Loucy (cell line): ENCODE results near the gene DMXL2.
A peak's percentile ranks its signal among the peaks of the same experiment; 100 is the strongest.

Experiments
- H2AFZ ChIP-seq: fragments of 200-600 bp; sonication (generic); 2 replicates; pipeline ENCODE4 v1.6.0; 2016; ENCODE audit warnings: antibody characterized with exemption, mild to moderate bottlenecking, low read length, moderate library complexity
- H3F3A ChIP-seq: fragments of 200-600 bp; 2 replicates; pipeline ENCODE4 v1.6.0; 2016; ENCODE audit warnings: antibody characterized with exemption, low read depth, mild to moderate bottlenecking
- H3K27me3 ChIP-seq: fragments of 200-600 bp; sonication (generic); 2 replicates; pipeline ENCODE4 v1.6.1; 2014; ENCODE audit warnings: low read length, mild to moderate bottlenecking; ENCODE audit not compliant: insufficient read depth, poor library complexity, severe bottlenecking
- H3K36me3 ChIP-seq: fragments of 200-600 bp; sonication (generic); 2 replicates; pipeline ENCODE4 v1.6.1; 2016; ENCODE audit warnings: low read length; ENCODE audit not compliant: insufficient read depth
- H3K4me1 ChIP-seq: fragments of 200-600 bp; sonication (generic); 2 replicates; pipeline ENCODE4 v1.5.1; 2014; ENCODE audit warnings: low read length, mild to moderate bottlenecking; ENCODE audit not compliant: insufficient read depth, poor library complexity, severe bottlenecking
- H3K4me2 ChIP-seq: fragments of 200-600 bp; sonication (generic); 2 replicates; pipeline ENCODE4 v1.6.0; 2014; ENCODE audit warnings: antibody characterized with exemption, low read length, low read depth, mild to moderate bottlenecking; ENCODE audit not compliant: poor library complexity, severe bottlenecking
- H3K4me3 ChIP-seq: fragments of 200-600 bp; sonication (generic); 2 replicates; pipeline ENCODE4 v1.5.1; 2014; ENCODE audit warnings: low read length, mild to moderate bottlenecking, mixed read lengths; ENCODE audit not compliant: poor library complexity, severe bottlenecking
- H3K79me2 ChIP-seq: fragments of 200-600 bp; sonication (generic); 2 replicates; pipeline ENCODE4 v1.6.1; 2014; ENCODE audit warnings: low read length; ENCODE audit not compliant: insufficient read depth
- H3K9ac ChIP-seq: fragments of 200-600 bp; sonication (generic); 2 replicates; pipeline ENCODE4 v1.6.0; 2014; ENCODE audit warnings: mild to moderate bottlenecking, low read depth, low read length, moderate library complexity; ENCODE audit not compliant: poor library complexity, severe bottlenecking
- H3K9me2 ChIP-seq: fragments of 200-600 bp; sonication (generic); replicated peaks from 2 replicates; pipeline ENCODE4 v1.6.1; 2016; ENCODE audit warnings: low read depth, low read length, mixed read lengths
- H3K9me3 ChIP-seq: fragments of 200-600 bp; sonication (generic); 2 replicates; pipeline ENCODE4 v1.6.1; 2014; ENCODE audit warnings: mild to moderate bottlenecking, antibody characterized with exemption, low read length, low read depth; ENCODE audit not compliant: insufficient read depth
- H4K20me1 ChIP-seq: fragments of 200-600 bp; sonication (generic); 2 replicates; pipeline ENCODE4 v1.6.0; 2014; ENCODE audit warnings: antibody characterized with exemption, low read length, mild to moderate bottlenecking; ENCODE audit not compliant: insufficient read depth, poor library complexity, severe bottlenecking
- CTCF ChIP-seq: fragments of 200-600 bp; sonication (generic); conservative IDR thresholded peaks from 2 replicates; pipeline ENCODE4 v1.5.1; 2014; ENCODE audit warnings: mild to moderate bottlenecking, antibody characterized with exemption, low read length
- EZH2phosphoT487 ChIP-seq: fragments of 200-600 bp; IDR thresholded peaks from 2 replicates; pipeline ENCODE4 v1.6.1; 2018; ENCODE audit warnings: antibody characterized with exemption, mild to moderate bottlenecking, moderate library complexity, borderline replicate concordance

Gene DMXL2

DNA sequence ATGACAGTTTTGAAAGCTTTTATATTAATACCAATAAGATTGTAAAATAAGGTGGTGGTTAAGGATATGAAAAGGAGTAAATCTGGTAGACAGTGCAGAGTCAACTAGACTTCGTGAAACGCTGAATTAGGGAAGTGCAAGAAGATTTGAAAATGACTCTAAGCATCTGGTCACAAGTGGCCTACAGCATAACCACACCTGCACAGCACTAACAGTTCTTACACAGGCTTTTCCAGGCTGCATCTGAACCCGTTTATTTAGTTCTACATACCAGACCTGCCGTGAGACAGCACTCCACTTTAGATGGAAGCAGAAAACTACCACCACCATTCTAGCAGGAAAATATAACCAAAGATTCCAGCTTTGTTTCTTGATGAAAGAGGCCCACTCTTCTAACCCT lies 1.9 kb downstream of the DMXL2 start:
- Histone ChIP-seq H3K4me1 (peaks cover 56% of the 10 kb centered on the region), H3F3A (peaks cover 11% of the 10 kb centered on the region; the same call in 1 of the 2 replicates), H3K4me2 (peak overlapping the region; percentile 92), H3K36me3 (no peaks in the 10 kb centered on the region), H4K20me1 (peaks cover 19% of the 10 kb centered on the region), H3K9me2 (no peaks in the 10 kb centered on the region), H3K9ac (peak overlapping the region; percentile 84), H3K4me3 (peak overlapping the region; percentile 86), H3K27me3 (no peaks in the 10 kb centered on the region), H3K79me2 (peaks cover 60% of the 10 kb centered on the region), H3K9me3 (no peaks in the 10 kb centered on the region), H2AFZ (no peak overlapping the region)
- TF ChIP-seq EZH2phosphoT487: no peak
- TF ChIP-seq CTCF: no peak

DNA sequence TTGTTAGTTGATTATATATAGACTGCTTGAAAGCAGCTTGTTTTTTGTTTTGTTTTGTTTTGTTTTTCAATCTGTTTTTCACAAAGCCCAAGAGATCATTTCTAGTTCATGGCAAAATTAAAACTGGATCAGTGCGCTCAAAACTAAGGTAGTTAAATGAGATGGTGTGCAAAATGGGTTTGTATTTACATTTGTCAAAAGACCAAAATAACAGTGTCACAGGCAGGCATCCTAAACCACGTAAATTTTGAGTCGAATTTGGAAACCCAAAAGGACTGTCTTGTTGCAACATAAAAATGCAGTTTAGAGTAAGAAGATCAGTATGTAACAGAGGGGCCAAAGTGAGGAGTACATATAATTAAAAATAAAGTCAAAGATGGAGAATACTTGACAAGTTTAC lies 2.4 kb downstream of the DMXL2 start:
- no peaks in the 10 kb centered on the region for H3K9me3 ChIP-seq
- peaks cover 65% of the 10 kb centered on the region for H3K79me2 ChIP-seq
- H3K9me2 ChIP-seq: no peaks in the 10 kb centered on the region
- peaks cover 19% of the 10 kb centered on the region for H4K20me1 ChIP-seq
- peak overlapping the region; percentile 92 for H3K4me2 ChIP-seq
- peaks cover 60% of the 10 kb centered on the region for H3K4me1 ChIP-seq
- no peak overlapping the region for H2AFZ ChIP-seq
- TF ChIP-seq EZH2phosphoT487 (no peak), CTCF (no peak)
- peaks cover 11% of the 10 kb centered on the region; the same call in 1 of the 2 replicates for H3F3A ChIP-seq
- peak overlapping the region; percentile 84 for H3K9ac ChIP-seq
- peak overlapping the region; percentile 86 for H3K4me3 ChIP-seq
- no peaks in the 10 kb centered on the region for H3K36me3 ChIP-seq
- no peaks in the 10 kb centered on the region for H3K27me3 ChIP-seq

GRCh38 chr15:51619331-51620035 lies 3.1 kb downstream of the DMXL2 start:
- H3K4me1 ChIP-seq: peaks cover 66% of the 10 kb centered on the region
- H4K20me1 ChIP-seq: peaks cover 19% of the 10 kb centered on the region
- peaks cover 11% of the 10 kb centered on the region; the same call in 1 of the 2 replicates for H3F3A ChIP-seq
- no peak overlapping the region for H2AFZ ChIP-seq
- H3K4me2 ChIP-seq: peak overlapping the region; percentile 92
- peaks cover 68% of the 10 kb centered on the region for H3K79me2 ChIP-seq
- H3K9ac ChIP-seq: no peak overlapping the region
- no peaks in the 10 kb centered on the region for H3K36me3 ChIP-seq
- H3K9me3 ChIP-seq: no peaks in the 10 kb centered on the region
- peak overlapping the region; percentile 86 for H3K4me3 ChIP-seq
- no peaks in the 10 kb centered on the region for H3K9me2 ChIP-seq
- H3K27me3 ChIP-seq: no peaks in the 10 kb centered on the region
- no peak for TF ChIP-seq CTCF
- no peak for TF ChIP-seq EZH2phosphoT487
